ENCODE data around the gene ADCY1. TPM values are rescaled to one million over a fixed set of nuclear protein-coding genes. Genes with fewer than 3 reads are reported as not detected.

The ADCY1 gene
- total RNA-seq, 4 donors from 2014 or later = 2.3 to 4.8 (median 2.8) TPM

- DNase-seq (ENCODE audit: low spot score) (no peak), ATAC-seq (ENCODE audit: low FRiP score) (no peak)
- TF ChIP-seq CTCF (IDR thresholded peaks at IDR 0.05) = no peak
These were observed 3.4 kb upstream of the ADCY1 start for GRCh38 chr7:45570797-45571196.

GRCh38 chr7:45573204-45573603 is 964 bp upstream of the ADCY1 start:
- no peak for ATAC-seq (ENCODE audit: low FRiP score)
- TF ChIP-seq CTCF (IDR thresholded peaks at IDR 0.05) = no peak
- no peak for DNase-seq (ENCODE audit: low spot score)

GRCh38 chr7:45574416-45574668 is 174 bp downstream of the ADCY1 start:
- no peak for TF ChIP-seq CTCF (IDR thresholded peaks at IDR 0.05)
- ATAC-seq (ENCODE audit: low FRiP score) (no peak), DNase-seq (ENCODE audit: low spot score) (no peak)

GRCh38 chr7:45574669-45575500 is 717 bp downstream of the ADCY1 start:
- ATAC-seq (ENCODE audit: low FRiP score) (no peak), DNase-seq (ENCODE audit: low spot score) (no peak)
- no peak for TF ChIP-seq CTCF (IDR thresholded peaks at IDR 0.05)

GRCh38 chr7:45575501-45576248 is 1.5 kb downstream of the ADCY1 start:
- DNase-seq (ENCODE audit: low spot score) (no peak), ATAC-seq (ENCODE audit: low FRiP score) (no peak)
- TF ChIP-seq CTCF (IDR thresholded peaks at IDR 0.05) = no peak

- no peak for TF ChIP-seq CTCF (IDR thresholded peaks at IDR 0.05)
- no peak for ATAC-seq (ENCODE audit: low FRiP score)
- no peak for DNase-seq (ENCODE audit: low spot score)
These were observed 2.2 kb downstream of the ADCY1 start for GRCh38 chr7:45576249-45576929.
